Peyer's patch (tissue), 4 donors: ENCODE results near the gene SYT8. TPM values are rescaled to one million over a fixed set of nuclear protein-coding genes. Genes with fewer than 3 reads are reported as not detected.
"Not testable (repeated sequence)": the region's sequence is repeated elsewhere in the genome, so short reads cannot be mapped to it uniquely, and the experiment has no call there.

Experiments
- DNase-seq, 3 donors: peaks; one replicate each; pipeline ENCODE4 v3.0.0-alpha.2; 2017 to 2019
- H3K27ac ChIP-seq, 4 donors: fragments of 200-600 bp; sonication (generic); one replicate each; pipeline ENCODE4 v1.5.1; 2016 to 2019
- H3K27me3 ChIP-seq, 2 donors: fragments of 200-600 bp; sonication (generic); one replicate each; pipeline ENCODE4 v1.5.1; 2019
- H3K36me3 ChIP-seq, 3 donors: fragments of 200-600 bp; sonication (generic); one replicate each; pipeline ENCODE4 v1.5.1; 2016 to 2019
- H3K4me1 ChIP-seq, 4 donors: fragments of 200-600 bp; sonication (generic); one replicate each; pipeline ENCODE4 v1.5.1; 2016 to 2019
- H3K4me3 ChIP-seq, 4 donors: fragments of 200-600 bp; sonication (generic); 1 replicate in 3 of 4; 2 replicates in 1 of 4; pipeline ENCODE4 v1.5.1; 2016 to 2019; ENCODE audit warnings: mild to moderate bottlenecking in 1 of 4
- H3K9me3 ChIP-seq, 4 donors: fragments of 200-600 bp; sonication (generic); one replicate each; pipeline ENCODE4 v1.5.1; 2016 to 2019; ENCODE audit warnings: mild to moderate bottlenecking in 1 of 4
- CTCF ChIP-seq, 6 experiments: fragments of 450-650 bp in 4 of 6; fragments of 200-600 bp in 2 of 6; sonication (generic) in 1 of 6; IDR thresholded peaks; one replicate each; pipeline ENCODE4 v1.5.1; 2017 to 2019; ENCODE audit warnings: antibody characterized with exemption in 6 of 6, mild to moderate bottlenecking in 3 of 6, moderate library complexity in 1 of 6
- POLR2A ChIP-seq, 2 donors: fragments of 450-650 bp; IDR thresholded peaks; one replicate each; pipeline ENCODE4 v1.5.1; 2017; ENCODE audit warnings: antibody characterized with exemption in 2 of 2, mild to moderate bottlenecking in 2 of 2, moderate library complexity in 2 of 2
- total RNA-seq, 4 donors: library from RNA; depleted of rRNA; stranded (reverse); fragments of >200 nt; gene quantifications; one replicate each; pipeline ENCODE4 v1.1.0, GENCODE V29; 2016

SYT8 gene
- total RNA-seq, 4 donors from 2014 or later = 21.3 to 57.6 (median 44.6) TPM; not detected in 1

DNA sequence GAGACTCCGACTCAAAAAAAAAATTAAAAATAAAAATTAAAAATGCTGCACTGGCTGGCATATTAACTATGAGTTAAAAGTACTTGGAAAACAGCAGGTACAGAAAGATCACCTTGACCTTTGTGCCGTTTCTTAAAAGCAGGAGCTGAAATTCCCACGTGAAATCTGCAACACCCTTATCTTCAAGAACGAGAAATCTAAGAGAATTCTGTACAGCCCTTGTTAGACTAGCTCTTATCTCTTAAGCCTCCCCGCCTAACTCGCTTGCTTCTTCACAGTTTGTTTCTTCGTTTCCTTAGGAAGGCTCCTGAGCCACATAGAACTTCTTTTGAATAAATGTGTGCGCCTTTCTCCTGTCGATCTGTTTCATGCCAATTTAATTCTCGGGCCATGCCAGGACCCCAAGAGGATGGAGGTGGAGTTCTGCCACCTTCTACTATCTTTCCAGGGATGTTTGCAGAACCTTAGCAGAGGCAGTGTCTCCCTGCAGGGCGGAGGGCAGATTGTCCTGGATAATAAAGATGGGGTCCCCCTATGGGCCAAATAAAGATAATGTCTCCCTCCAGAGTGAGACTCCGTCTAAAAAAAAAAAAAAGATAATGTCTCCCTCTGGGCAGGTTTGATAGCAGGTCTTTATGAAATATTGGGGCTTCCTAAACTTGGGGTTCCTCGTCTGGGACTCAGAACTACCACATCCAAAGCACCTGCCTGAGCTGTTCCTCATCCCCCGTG, 27.4 kb upstream of the SYT8 start:
- Histone ChIP-seq H3K4me1 (no peaks in the 10 kb centered on the region), H3K9me3 (no peaks in the 10 kb centered on the region), H3K4me3 (no peak overlapping the region), H3K36me3 (no peaks in the 10 kb centered on the region), H3K27me3 (no peaks in the 10 kb centered on the region), H3K27ac (no peak overlapping the region)
- DNase-seq = no peak
- TF ChIP-seq CTCF (IDR thresholded peaks at IDR 0.05) (peak in 2 of 6 experiments; percentile 10 to 18), POLR2A (IDR thresholded peaks at IDR 0.05) (no peak)

GRCh38 chr11:1810761-1811160, 24.0 kb upstream of the SYT8 start:
- no peaks in the 10 kb centered on the region for H3K9me3 ChIP-seq
- no peak overlapping the region for H3K27ac ChIP-seq
- TF ChIP-seq POLR2A (IDR thresholded peaks at IDR 0.05) (no peak), CTCF (IDR thresholded peaks at IDR 0.05) (no peak)
- no peaks in the 10 kb centered on the region for H3K36me3 ChIP-seq
- DNase-seq = peak in 1 of 3 donors; percentile 13
- no peak overlapping the region for H3K4me3 ChIP-seq
- no peaks in the 10 kb centered on the region for H3K4me1 ChIP-seq
- H3K27me3 ChIP-seq = no peaks in the 10 kb centered on the region

GRCh38 chr11:1812274-1812673, 22.5 kb upstream of the SYT8 start:
- no peaks in the 10 kb centered on the region for H3K4me1 ChIP-seq
- H3K4me3 ChIP-seq = no peak overlapping the region
- no peak overlapping the region for H3K27ac ChIP-seq
- no peaks in the 10 kb centered on the region for H3K36me3 ChIP-seq
- H3K9me3 ChIP-seq = no peaks in the 10 kb centered on the region
- H3K27me3 ChIP-seq = no peaks in the 10 kb centered on the region
- TF ChIP-seq POLR2A (IDR thresholded peaks at IDR 0.05) (no peak), CTCF (IDR thresholded peaks at IDR 0.05) (no peak)
- no peak for DNase-seq

DNA sequence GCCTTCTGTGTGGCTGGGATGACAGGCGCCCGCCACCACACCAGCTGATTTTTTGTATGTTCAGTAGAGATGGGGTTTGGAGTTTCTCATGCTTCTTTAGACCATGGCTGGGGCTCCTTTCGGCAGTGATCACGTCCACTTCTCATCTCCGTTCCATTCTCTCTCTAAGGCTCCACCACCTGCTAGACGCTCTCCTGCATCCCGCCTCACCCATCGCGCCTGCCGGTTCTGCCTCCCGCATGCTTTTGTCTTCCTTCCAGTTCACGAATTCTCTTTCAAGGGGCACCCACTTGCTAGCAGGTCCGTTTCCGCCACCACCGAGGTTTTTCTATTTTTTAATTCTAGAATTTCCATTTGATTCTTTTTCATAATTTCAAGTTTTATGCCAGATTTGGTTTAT, 22.0 kb upstream of the SYT8 start:
- peak in 1 of 3 donors; percentile 13 for DNase-seq
- H3K27me3 ChIP-seq = no peaks in the 10 kb centered on the region
- no peaks in the 10 kb centered on the region for H3K4me1 ChIP-seq
- H3K4me3 ChIP-seq = no peak overlapping the region
- no peaks in the 10 kb centered on the region for H3K36me3 ChIP-seq
- H3K9me3 ChIP-seq = no peaks in the 10 kb centered on the region
- TF ChIP-seq CTCF (IDR thresholded peaks at IDR 0.05) (no peak), POLR2A (IDR thresholded peaks at IDR 0.05) (no peak)
- H3K27ac ChIP-seq = no peak overlapping the region

DNA sequence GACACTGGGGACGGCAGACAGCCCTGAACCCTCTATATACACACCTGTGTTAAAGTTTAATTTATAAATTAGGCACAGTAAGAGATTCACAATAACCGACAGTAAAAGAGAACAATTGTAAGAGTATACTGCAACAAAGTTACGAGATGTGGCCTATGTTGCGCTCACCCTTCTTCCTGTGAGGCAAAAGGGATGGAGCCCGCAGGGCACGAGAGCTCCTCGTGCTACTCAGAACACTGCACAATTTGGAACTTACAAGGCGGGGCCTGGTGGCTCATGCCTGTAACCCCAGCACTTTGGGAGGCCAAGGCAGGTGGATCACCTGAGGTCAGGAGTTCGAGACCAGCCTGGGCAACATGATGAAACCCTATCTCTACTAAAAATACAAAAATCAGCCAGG, 21.4 kb upstream of the SYT8 start:
- H3K4me1 ChIP-seq, H3K4me3 ChIP-seq, H3K27ac ChIP-seq, H3K27me3 ChIP-seq, H3K36me3 ChIP-seq, H3K9me3 ChIP-seq: not testable (repeated sequence)
- DNase-seq = peak in 1 of 3 donors; percentile 6

- Histone ChIP-seq H3K4me3 (no peak overlapping the region), H3K27me3 (no peaks in the 10 kb centered on the region), H3K36me3 (no peaks in the 10 kb centered on the region), H3K27ac (no peak overlapping the region), H3K4me1 (no peaks in the 10 kb centered on the region), H3K9me3 (peaks cover 0 to 10% (median 0%) of the 10 kb centered on the region in 4 donors)
- TF ChIP-seq POLR2A (IDR thresholded peaks at IDR 0.05) (no peak), CTCF (IDR thresholded peaks at IDR 0.05) (no peak)
- no peak for DNase-seq
Observed at GRCh38 chr11:1814691-1815090, 20.1 kb upstream of the SYT8 start.
